ENCODE measurements around the gene PANK2. TPM values are rescaled to one million over a fixed set of nuclear protein-coding genes. Genes with fewer than 3 reads are reported as not detected.

PANK2 gene
- total RNA-seq, 1 donor from 2014 or later: 39.7 TPM

GRCh38 chr20:3915691-3916090 is 26.5 kb downstream of the PANK2 start:
- no peaks in the 10 kb centered on the region for H3K9me3 Mint-ChIP-seq (ENCODE audit: low read depth)
- no peak overlapping the region for H3K27ac Mint-ChIP-seq (ENCODE audit: unreplicated experiment)
- H3K36me3 Mint-ChIP-seq (ENCODE audit: low read depth): peaks cover 39% of the 10 kb centered on the region

GRCh38 chr20:3916364-3916763 is 27.2 kb downstream of the PANK2 start:
- H3K27me3 Mint-ChIP-seq (ENCODE audit: low read depth): no peaks in the 10 kb centered on the region
- peaks cover 38% of the 10 kb centered on the region for H3K36me3 Mint-ChIP-seq (ENCODE audit: low read depth)
- no peak overlapping the region for H3K27ac Mint-ChIP-seq (ENCODE audit: unreplicated experiment)
- H3K4me3 Mint-ChIP-seq (ENCODE audit: unreplicated experiment): no peak overlapping the region
- DNase-seq (ENCODE audit: low spot score): no peak
- TF ChIP-seq CTCF (IDR thresholded peaks at IDR 0.05): no peak
- no peaks in the 10 kb centered on the region for H3K9me3 Mint-ChIP-seq (ENCODE audit: low read depth)
- peaks cover 14% of the 10 kb centered on the region for H3K4me1 Mint-ChIP-seq (ENCODE audit: low read depth)

More at GRCh38 chr20:3915691-3916090, 26.5 kb downstream of the PANK2 start:
- no peak for DNase-seq (ENCODE audit: low spot score)
- Mint-ChIP-seq H3K27me3 (ENCODE audit: low read depth) (no peaks in the 10 kb centered on the region), H3K4me1 (ENCODE audit: low read depth) (peaks cover 14% of the 10 kb centered on the region), H3K4me3 (ENCODE audit: unreplicated experiment) (no peak overlapping the region)
- TF ChIP-seq CTCF (IDR thresholded peaks at IDR 0.05): no peak

GRCh38 chr20:3919352-3919751 is 30.2 kb downstream of the PANK2 start:
- Mint-ChIP-seq H3K27me3 (ENCODE audit: low read depth) (no peaks in the 10 kb centered on the region), H3K4me3 (ENCODE audit: unreplicated experiment) (no peak overlapping the region), H3K27ac (ENCODE audit: unreplicated experiment) (peak overlapping the region; percentile 63), H3K4me1 (ENCODE audit: low read depth) (peaks cover 35% of the 10 kb centered on the region), H3K36me3 (ENCODE audit: low read depth) (peaks cover 33% of the 10 kb centered on the region), H3K9me3 (ENCODE audit: low read depth) (no peaks in the 10 kb centered on the region)
- TF ChIP-seq CTCF (IDR thresholded peaks at IDR 0.05): no peak
- DNase-seq (ENCODE audit: low spot score): no peak

GRCh38 chr20:3922223-3922982 is 33.2 kb downstream of the PANK2 start:
- no peak for TF ChIP-seq CTCF (IDR thresholded peaks at IDR 0.05)
- DNase-seq (ENCODE audit: low spot score): no peak
- H3K36me3 Mint-ChIP-seq (ENCODE audit: low read depth): peaks cover 39% of the 10 kb centered on the region

GRCh38 chr20:3922983-3923339 is 33.8 kb downstream of the PANK2 start:
- no peaks in the 10 kb centered on the region for H3K27me3 Mint-ChIP-seq (ENCODE audit: low read depth)
- no peak for DNase-seq (ENCODE audit: low spot score)
- no peak overlapping the region for H3K4me3 Mint-ChIP-seq (ENCODE audit: unreplicated experiment)
- peaks cover 39% of the 10 kb centered on the region for H3K36me3 Mint-ChIP-seq (ENCODE audit: low read depth)
- peak overlapping the region; percentile 52 for H3K27ac Mint-ChIP-seq (ENCODE audit: unreplicated experiment)
- H3K4me1 Mint-ChIP-seq (ENCODE audit: low read depth): peaks cover 44% of the 10 kb centered on the region
- no peaks in the 10 kb centered on the region for H3K9me3 Mint-ChIP-seq (ENCODE audit: low read depth)
- no peak for TF ChIP-seq CTCF (IDR thresholded peaks at IDR 0.05)

More at GRCh38 chr20:3922223-3922982, 33.2 kb downstream of the PANK2 start:
- Mint-ChIP-seq H3K4me1 (ENCODE audit: low read depth) (peaks cover 40% of the 10 kb centered on the region), H3K27ac (ENCODE audit: unreplicated experiment) (peak overlapping the region; percentile 52), H3K27me3 (ENCODE audit: low read depth) (no peaks in the 10 kb centered on the region), H3K9me3 (ENCODE audit: low read depth) (no peaks in the 10 kb centered on the region), H3K4me3 (ENCODE audit: unreplicated experiment) (no peak overlapping the region)
